GM12875 (cell line): ENCODE data around the gene NPR2.

ENCODE experiments used
- H3K4me3 ChIP-seq: one replicate; pipeline ENCODE4 v1.5.1; 2011; ENCODE audit warnings: low read depth, low read length, control low read depth
- CTCF ChIP-seq: IDR thresholded peaks from 2 replicates; pipeline ENCODE4 v1.5.1; 2011; ENCODE audit warnings: low read depth, mild to moderate bottlenecking, control low read depth, inconsistent platforms, low read length, moderate library complexity, borderline replicate concordance; ENCODE audit not compliant: insufficient read depth

The NPR2 gene

GRCh38 chr9:35844628-35845270, 53.4 kb downstream of the NPR2 start:
- no peak for TF ChIP-seq CTCF
- no peak overlapping the region for H3K4me3 ChIP-seq

- no peak overlapping the region for H3K4me3 ChIP-seq
- TF ChIP-seq CTCF = no peak
Measured at GRCh38 chr9:35845824-35846771, 54.7 kb downstream of the NPR2 start.

- H3K4me3 ChIP-seq = no peak overlapping the region
- TF ChIP-seq CTCF = no peak
Measured at GRCh38 chr9:35847792-35848572, 56.6 kb downstream of the NPR2 start.

GRCh38 chr9:35852267-35852815, 61.0 kb downstream of the NPR2 start:
- no peak for TF ChIP-seq CTCF
- H3K4me3 ChIP-seq = no peak overlapping the region

- no peak for TF ChIP-seq CTCF
- no peak overlapping the region for H3K4me3 ChIP-seq
Measured at GRCh38 chr9:35852876-35853865, 61.8 kb downstream of the NPR2 start.
